ENCODE data around the gene ABI3BP. TPM values are rescaled to one million over a fixed set of nuclear protein-coding genes. Genes with fewer than 3 reads are reported as not detected.

ABI3BP gene
- total and polyA plus RNA-seq, 4 donors = 1.9 to 4.2 (median 2.4) TPM

- no peak overlapping the region for H3K9ac ChIP-seq (ENCODE audit: low read depth in 1 of 2, low read length in 2 of 2)
- H3K36me3 ChIP-seq (ENCODE audit: control insufficient read depth in 4 of 4, insufficient read depth in 3 of 4, low read depth in 1 of 4, low read length in 3 of 4) = no peaks in the 10 kb centered on the region
- no peaks in the 10 kb centered on the region for H3K4me1 ChIP-seq (ENCODE audit: control insufficient read depth in 4 of 4, insufficient read depth in 4 of 4, low read length in 3 of 4)
- H3K27ac ChIP-seq (ENCODE audit: low read depth in 1 of 2, low read length in 2 of 2) = no peak overlapping the region
- H3K27me3 ChIP-seq (ENCODE audit: control insufficient read depth in 4 of 4, insufficient read depth in 4 of 4, low read length in 3 of 4) = no peaks in the 10 kb centered on the region
- TF ChIP-seq RXRA (IDR thresholded peaks at IDR 0.05) (no peak), ZBTB33 (IDR thresholded peaks at IDR 0.05) (no peak), JUND (IDR thresholded peaks at IDR 0.05) (no peak), SP1 (IDR thresholded peaks at IDR 0.05) (no peak), FOXA2 (IDR thresholded peaks at IDR 0.05) (no peak), REST (IDR thresholded peaks at IDR 0.05) (no peak)
- DNase-seq (ENCODE audit: low spot score) = no peak
- no peak overlapping the region for H3K4me3 ChIP-seq (ENCODE audit: low read depth in 1 of 3, low read length in 3 of 3)
- H3K9me3 ChIP-seq (ENCODE audit: control insufficient read depth in 4 of 4, low read length in 3 of 4) = peaks cover 0 to 2% (median 0%) of the 10 kb centered on the region in 4 donors
- 59% methylated on average over 2 of the region's 2 CpGs for WGBS
Observed at GRCh38 chr3:101026881-101027280, 33.7 kb upstream of the ABI3BP start.

- Histone ChIP-seq H3K9ac (ENCODE audit: low read depth in 1 of 2, low read length in 2 of 2) (no peak overlapping the region), H3K36me3 (ENCODE audit: control insufficient read depth in 4 of 4, insufficient read depth in 3 of 4, low read depth in 1 of 4, low read length in 3 of 4) (no peaks in the 10 kb centered on the region), H3K9me3 (ENCODE audit: control insufficient read depth in 4 of 4, low read length in 3 of 4) (no peaks in the 10 kb centered on the region), H3K27me3 (ENCODE audit: control insufficient read depth in 4 of 4, insufficient read depth in 4 of 4, low read length in 3 of 4) (no peaks in the 10 kb centered on the region), H3K4me3 (ENCODE audit: low read depth in 1 of 3, low read length in 3 of 3) (no peak overlapping the region), H3K27ac (ENCODE audit: low read depth in 1 of 2, low read length in 2 of 2) (no peak overlapping the region), H3K4me1 (ENCODE audit: control insufficient read depth in 4 of 4, insufficient read depth in 4 of 4, low read length in 3 of 4) (no peaks in the 10 kb centered on the region)
- DNase-seq (ENCODE audit: low spot score) = no peak
- TF ChIP-seq ZBTB33 (IDR thresholded peaks at IDR 0.05) = no peak
- no peak for TF ChIP-seq RAD21 (IDR thresholded peaks at IDR 0.05)
- no peak for TF ChIP-seq MAX (IDR thresholded peaks at IDR 0.05)
- no peak for TF ChIP-seq HNF4A (conservative IDR thresholded peaks at IDR 0.05)
- WGBS = 73% methylated on average over 2 of the region's 2 CpGs
Observed at GRCh38 chr3:101026244-101026643, 33.0 kb upstream of the ABI3BP start.
